Activated T-cell treated with anti-CD3 and anti-CD28 coated beads, Interleukin-2, amount 50 U/mL, for 1 hour (primary cell): Measurements from ENCODE around the gene APC.

Source experiments
- DNase-seq: peaks from one replicate; pipeline ENCODE4 v3.0.0-alpha.2; 2020

The APC gene

DNA sequence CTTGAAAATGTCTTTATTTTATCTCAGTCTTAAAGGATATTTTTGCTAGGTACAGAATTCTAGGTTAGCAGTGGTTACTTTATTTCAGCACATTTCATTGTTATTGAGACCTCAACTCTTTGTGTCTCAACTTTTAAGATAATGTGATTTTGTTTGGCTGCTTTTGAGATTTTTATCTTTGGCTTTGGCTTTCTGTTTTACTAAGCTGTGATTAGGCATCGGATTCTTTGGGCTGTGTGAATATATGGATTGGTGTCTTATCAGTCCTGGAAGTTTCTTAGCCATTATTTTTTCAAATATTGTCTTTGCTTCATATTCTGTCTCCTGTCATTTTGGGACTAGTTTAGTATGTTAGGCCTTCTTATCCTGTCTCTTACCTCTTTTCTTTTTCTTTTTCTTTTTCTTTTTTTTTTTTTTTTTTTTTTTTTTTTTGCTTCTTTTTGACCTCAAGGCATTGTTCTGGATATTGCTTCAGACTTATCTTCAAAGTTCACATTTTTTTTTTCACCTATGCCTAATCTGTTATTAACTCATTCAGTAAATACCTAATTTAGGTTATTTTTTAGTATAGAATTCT is 20.1 kb upstream of the APC start:
- no peak for DNase-seq

DNA sequence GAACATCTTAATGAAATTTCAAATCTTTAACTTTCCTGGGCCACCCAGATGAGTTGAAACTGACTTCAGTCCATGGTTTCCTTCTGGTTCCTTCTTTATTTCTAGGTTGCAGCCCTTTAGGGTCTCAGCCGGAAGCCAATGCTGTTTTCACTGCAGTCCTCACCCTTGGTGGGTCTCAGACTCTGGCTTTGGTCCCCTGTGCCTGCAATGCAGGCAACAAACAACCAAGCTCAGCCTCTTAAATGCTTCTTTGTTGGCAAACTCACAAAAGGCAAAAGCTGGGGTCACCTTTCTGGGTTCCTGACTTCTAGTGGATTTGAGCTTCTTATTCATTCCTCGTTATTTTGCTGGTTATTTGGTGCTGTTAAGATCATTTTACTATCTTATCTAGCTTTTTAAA is 19.3 kb upstream of the APC start:
- DNase-seq, result no peak

DNA sequence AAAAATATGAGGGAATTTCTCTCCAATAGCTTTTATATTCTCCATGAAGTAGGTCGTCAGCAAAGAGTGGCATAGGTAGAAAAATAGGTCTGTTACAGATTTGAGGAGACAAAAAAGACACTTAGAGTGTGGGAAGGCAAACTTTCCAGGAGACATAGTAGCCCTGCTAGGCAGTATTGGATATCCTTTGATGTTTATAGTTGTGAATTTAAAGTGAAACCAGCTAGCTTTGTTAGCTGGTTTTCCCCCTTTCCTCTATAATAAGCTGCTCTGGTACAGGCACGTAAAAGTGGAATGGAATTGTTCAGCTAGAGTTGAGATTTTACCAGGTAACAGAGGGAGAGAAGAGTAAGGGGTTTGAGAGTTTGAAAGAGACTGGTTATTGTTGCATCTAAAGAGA is 17.1 kb upstream of the APC start:
- no peak for DNase-seq

DNA sequence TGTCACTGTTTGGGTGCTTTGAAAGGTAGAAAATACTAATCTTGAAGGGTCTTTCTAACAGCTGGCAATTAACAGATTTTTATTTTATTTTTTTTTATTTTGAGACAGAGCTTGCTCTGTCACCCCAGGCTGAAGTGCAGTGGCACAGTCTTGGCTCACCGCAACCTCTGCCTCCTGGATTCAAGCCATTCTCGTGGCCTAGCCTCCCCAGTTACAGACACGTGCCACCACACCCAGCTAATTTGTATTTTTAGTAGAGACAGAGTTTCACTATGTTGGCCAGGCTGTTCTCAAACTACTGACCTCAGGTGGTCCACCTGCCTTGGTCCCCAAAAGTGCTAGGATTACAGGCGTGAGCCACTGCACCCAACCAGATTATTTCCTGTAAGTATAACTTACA is 12.8 kb upstream of the APC start:
- DNase-seq, result no peak

DNA sequence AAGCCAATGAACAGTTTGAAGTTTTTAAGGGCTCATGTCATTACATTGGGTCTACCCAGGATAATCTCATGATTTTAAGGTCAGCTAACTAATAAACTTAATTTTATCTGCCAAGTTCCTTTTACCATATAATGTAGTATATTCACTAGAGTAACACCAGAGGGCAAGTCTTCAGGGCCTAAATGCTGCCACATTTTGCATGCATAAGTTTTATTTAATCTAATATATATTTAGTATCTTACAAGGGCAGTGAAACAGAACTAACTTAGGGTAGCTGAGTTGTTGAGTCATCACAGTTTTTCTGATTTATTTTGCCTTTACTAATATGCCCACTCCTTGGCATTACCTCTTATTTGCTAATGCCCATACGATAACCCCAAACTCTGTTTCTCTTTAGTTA is 8.1 kb upstream of the APC start:
- no peak for DNase-seq

DNA sequence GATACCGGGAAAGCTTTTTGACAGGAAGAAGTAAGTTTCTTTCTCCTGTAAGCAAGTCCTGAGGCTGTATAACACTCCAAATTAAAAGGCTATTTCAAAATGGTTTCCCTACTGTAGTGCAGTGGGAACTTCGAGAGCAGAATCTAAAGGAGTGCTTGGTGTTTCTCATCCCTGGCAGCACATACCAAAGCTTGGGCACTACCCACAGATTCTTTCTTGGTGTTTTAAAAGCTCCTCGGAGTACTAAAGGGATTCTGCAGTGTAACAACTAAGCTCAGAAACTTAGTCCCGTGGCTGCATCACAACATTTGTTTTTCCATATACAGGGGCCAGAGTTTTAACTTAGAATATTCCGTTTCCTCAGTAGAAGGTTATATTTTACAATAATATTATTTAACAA is 5.6 kb upstream of the APC start:
- no peak for DNase-seq

DNA sequence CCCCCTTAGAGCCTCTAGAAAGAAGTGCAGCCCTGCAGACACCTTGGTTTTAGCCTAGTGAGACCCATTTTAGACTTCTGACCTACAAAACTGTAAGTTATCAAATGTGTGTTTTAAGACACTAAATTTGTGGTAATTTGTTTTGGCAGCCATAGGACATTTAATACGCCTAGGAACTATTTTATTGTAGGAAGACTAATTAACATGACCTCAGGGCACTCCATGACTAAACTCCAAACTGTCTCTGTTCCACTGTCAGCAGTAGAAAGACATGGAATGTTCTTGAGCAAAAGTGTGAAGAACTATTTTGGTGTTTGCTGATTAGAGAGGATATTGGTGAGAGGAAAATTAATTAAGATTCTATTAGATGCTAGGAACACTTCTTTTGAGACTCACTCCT is 4.1 kb upstream of the APC start:
- DNase-seq, result no peak

DNA sequence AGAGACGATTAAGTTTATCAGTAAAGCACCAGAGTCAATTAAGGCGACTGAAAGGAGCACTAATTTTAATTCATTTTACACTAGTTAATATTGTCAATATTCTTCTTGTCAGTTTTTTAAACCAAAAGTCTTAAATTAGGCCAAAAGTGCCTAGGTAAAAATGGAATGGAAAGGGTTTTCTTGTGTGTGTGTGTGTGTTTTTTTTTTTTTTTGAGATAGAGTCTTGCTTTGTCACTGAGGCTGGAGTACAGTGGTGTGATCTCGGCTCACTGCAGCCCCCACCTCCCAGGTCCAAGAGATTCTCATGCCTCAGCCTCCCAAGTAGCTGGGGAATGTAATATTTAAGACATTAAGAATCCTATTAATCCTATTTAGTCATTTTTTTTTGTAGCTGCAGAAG is 3.1 kb upstream of the APC start:
- no peak for DNase-seq

DNA sequence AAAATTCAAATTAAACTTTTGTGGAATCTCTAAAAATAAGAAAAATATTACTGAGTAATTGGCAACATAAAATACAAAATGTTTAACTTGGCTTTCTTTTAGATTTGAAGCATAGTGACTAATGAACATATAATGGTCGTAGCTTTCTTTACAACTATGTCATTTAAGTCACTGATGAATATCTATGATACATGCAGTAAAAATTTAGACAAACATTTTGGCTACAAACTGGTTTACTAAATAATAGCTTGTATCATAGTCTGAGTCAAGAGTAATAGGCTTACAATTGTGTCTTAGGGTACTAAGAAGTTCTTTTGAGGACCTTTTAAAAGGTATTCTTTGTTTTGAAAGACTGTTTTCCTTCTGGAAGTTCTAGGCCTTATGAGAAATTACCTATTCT is 2.0 kb upstream of the APC start:
- no peak for DNase-seq

DNA sequence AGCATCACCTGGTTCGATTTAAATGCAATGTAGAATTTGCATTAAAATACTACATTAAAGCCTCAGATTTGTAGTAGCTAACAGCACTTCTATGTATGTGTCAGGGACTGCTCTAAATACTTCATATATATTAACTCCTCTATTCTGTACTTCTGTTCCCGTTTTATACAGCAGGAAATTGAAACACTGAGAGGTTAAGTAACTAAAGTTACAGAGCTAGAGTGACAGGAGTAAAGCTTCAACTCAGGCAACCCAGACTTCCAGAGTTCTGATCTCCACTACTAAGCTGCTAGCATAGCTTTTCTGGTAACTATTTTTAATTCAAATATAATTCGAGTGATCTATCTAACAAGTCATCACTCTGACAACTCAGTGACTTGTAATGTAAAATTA is 619 bp upstream of the APC start:
- DNase-seq, result no peak

DNA sequence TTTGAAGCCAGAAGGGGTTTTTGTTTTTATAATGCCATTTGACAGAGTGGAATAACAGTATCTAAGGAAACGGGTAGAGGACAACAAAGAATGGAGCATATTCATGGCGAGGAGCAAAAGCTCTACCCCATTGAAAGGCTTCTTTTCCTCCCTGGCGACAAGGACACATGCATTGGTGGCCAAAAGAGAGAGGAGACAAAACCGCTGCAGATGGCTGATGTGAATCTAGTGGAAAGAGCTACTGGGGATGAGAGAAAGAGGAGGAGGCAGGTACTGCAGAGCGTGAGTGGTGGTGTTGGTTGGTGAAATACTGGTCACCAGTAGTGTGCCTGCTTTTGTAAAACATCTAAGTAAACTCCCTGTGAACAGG is 491 bp downstream of the APC start:
- DNase-seq, result no peak

DNA sequence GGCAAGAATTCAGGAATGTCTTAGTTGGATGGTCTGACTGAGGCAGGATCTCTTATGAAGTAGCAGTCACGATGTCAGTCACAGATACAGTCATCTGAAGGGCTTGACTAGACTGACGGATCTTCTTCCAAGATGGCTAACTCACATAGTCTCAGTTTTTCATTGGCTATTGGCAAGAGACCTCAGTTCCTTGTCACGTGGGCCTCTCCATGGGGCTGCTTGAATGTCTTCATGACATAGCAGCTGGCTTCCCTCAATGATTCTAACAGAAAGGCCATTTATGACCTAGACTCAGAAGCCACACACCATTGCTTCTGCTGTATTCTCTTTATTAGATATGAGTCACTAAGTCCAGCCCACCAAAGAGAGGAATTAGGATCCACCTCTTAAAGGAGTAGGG is 4.7 kb downstream of the APC start:
- DNase-seq, result no peak

DNA sequence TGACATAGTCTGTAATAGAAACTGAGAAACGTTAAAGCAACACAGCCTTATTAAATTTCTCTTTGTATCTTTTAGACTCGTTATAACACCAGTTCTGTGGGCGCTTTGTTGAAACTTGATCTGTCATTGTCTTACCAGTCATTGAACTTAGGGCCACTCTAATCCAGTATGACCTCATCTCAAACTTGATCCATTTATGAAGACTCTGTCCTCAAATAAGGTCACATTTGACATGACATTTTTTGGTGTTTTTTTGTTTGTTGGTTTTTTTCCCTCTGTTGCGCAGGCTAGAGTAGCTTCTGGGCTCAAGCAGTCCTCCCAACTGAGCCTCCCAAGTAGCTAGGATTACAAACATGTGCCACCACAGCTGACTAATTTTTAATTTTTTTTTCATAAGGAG is 5.9 kb downstream of the APC start:
- no peak for DNase-seq

DNA sequence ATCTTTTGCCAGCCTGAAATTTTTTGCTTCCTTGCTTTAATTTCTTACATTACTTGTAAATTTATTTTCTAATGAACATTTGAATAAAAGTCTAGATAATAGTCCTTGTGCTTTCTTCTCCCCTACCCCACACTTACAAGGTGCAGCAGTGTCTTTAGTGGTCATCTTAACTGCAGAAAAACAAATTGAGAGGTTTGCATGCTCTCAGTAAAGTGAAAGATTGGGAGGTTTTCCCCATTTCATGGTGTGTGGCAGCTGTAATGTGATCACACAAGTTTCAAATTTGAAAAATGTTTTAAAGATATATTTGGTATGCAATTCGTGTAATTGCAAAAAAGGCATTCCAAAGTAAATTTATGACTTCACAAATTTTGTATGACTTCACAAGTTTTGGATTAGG is 14.7 kb downstream of the APC start:
- no peak for DNase-seq

DNA sequence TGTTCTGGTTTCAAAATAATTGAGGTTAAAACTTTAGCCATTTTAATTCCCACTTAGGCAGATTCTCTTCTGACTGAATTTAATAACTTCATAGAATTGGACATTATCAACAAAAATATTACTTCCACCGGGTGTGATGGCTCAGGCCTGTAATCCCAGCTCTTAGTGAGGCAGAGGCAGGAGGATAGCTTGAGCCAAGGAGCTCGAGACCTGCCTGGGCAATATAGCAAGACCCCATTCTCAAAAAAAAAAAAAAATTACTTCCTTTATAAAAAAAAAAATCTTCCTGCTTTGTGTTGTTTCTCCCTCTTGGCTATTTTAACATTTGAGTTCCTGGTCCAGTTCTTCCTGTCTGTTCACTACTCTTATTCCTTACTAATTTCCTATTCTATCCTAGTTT is 18.0 kb downstream of the APC start:
- no peak for DNase-seq

DNA sequence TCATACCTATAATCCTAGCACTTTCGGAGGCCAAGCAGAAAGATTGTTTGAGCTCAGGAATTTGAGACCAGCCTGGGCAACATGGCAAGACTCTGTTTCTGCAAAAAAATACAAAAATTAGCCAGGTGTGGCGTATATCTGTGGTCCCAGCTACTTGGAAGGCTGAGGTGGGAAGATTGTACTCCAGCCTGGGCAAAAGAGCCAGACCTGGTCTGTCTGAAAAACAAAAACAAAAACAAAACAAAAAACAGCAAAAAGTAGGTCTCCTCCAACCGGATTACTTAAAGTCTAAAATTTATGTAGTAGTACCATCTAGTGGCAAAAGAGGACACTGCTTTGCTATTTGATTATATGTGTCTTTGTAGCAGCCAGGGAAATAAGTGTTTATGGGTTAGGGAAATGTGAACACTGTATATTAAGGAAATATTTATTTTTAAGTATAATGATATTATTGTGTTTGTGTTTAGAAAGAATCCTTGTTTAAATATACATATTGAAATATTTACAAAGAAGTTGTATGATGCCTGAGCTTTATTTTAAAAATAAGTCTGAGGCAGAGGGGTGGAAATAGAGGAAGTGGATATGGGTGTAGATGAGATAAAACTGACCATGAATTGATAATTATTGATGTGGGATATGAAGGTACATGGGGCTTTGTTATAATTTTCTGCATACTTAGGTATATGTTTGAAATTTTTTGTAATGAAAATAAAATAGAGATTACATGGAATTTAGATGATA is 20.0 kb downstream of the APC start:
- DNase-seq, result no peak

DNA sequence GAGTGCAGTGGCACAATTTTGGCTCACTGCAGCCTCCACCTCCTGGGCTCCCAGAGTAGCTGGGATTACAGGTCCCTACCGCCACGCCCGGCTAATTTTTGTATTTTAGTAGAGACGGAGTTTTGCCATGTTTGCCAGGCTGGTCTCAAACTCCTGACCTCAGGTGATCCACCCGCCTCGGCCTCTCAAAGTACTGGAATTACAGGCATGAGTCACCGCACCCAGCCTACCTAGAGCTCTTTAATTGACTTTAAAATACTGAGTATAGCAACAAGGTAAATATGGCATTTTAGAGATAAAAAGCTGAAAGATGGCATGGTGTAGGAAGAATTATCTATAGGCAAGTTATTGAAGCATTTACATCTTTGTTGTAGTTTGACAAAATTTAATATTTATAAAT is 21.0 kb downstream of the APC start:
- no peak for DNase-seq

DNA sequence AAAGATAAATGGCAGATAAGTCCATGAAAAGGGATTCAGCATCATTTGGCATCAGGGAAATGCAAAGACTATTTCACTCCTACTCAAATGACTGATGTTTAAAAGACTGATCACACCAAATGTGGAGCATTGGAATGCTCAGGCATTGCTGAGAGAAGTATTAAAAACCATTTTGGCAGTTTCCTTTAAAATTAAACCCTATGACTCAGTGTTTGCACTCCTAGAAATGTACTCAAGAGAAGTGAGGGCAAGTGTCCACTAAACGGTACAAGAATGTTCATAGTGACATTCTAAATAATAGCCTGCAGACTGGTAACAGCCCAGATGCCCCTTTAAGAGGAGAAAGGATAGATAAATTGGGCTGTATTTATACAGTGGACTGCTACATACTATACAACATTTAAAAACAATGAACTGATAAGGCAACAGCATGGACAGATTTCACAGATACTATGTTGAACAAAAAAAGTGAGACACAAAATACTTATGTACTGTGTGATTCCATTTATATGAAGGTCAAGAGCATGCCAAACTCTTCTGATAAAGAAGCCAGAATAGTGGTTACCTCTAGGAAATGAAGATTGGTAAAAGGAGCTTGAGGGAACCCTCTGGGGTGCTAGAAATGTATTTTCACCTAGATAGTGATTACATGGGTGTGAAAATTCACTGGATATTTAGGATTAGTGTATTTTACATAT is 24.6 kb downstream of the APC start:
- no peak for DNase-seq

DNA sequence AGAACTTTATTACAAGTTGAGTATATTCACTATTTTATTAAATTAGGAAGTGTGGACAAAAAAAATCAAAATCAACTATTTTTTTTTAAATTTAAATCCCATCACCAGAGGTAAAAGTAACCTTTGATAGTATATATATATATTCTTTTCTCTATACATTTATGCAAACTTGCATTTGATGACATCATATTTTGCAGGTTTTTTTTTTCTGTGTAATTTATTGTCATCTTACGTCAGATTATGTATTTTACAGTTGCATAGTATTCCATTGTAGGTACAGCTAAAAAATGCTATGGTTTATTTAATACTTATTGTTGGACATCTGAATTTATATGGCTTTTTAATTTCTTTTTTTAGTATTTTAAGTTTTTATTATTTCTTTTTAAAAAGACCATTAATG is 25.5 kb downstream of the APC start:
- DNase-seq, result no peak

DNA sequence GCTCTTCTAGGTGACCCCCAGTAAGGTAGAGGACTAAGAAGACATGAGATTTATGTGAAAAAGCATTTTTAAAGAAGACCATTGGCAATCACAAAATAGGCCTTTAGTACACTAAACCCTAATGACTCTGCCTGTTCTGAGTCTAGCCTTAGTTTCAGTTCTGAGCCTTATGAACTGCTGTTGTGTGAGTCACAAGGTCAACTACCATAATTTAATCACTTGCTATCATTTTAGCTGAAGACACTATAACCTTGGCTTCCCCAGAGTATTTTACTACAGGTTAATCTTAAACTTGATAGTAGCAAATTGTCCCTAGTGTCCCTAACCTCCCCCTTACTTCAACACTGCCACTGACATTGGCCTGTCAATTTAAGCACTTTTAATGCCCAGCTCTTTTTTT is 34.4 kb downstream of the APC start:
- no peak for DNase-seq

DNA sequence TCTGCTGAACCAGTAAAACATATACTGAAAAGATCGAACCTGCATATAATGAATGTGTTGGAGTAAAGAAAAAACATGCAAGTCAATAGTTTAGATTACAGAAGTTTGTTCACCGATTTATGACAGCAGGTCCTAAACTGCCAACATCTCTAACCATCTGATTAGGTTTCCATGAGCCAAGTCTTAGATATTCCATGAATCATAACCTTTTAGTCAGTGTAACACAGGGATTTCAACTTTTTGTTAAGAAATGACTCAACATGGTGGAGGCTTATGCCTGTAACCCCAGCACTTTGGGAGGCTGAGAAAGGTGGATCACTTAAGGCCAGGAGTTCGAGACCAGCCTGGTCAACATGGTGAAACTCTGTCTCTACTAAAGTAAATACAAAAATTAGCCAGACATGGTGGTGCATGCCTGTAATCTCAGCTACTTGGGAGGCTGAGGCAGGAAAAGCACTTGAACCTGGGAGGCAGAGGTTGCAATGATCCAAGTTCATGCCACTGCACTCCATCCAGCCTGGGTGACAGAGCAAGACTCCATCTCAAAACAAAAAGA is 38.7 kb downstream of the APC start:
- no peak for DNase-seq

DNA sequence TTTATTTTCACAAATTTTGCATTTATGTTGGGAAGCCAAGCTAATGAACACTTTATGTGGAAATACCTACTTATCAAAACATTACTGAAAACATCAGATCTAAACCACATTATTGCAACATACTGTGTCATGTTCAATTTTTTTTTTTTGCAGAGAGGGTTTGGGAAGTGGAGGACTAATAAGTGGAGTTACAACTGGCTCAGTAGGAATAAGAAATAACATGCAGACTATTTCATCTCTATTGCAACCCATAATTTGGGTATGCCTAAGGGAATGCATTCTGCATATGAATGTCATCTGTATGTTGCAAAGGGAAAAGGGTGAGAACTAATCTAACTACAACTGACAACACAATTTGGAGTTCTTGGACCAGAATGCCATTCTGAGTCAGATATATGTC is 41.8 kb downstream of the APC start:
- DNase-seq, result no peak

DNA sequence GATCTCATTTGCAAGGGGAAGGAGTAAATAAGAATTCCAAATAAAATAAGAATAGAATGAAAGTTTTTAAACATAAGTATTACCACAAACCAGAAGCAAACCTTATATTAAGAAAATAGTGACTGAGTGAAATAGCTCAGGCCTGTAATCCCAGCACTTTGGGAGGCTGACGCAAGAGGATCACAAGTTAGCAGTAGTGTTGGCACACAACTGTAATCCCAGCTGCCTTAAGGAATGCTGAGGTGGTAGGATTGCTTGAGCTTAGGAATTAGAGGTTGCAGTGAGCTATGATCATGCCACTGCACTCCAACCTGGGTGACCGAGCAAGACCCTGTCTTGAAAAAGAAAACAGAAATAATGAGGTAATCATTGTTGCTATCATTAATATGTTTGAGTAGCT is 47.0 kb downstream of the APC start:
- no peak for DNase-seq

DNA sequence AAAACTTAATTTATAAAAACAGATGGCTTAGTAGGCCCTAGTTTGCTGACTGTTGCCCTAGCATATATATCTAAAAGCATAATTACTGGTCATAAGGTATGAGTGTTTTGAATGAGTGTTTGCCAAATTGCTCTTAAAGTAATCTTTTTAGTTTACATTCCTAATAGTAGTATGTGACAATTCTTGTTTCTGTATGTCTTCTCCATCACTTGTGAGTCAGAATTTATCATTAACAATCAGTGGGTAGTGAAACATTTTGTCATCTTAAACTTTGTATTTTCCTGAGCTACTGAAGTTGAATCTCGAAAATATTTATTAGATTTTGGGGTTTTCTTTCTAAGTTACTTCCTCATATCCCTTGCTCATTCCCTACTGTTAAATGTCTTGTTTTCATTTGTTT is 49.6 kb downstream of the APC start:
- no peak for DNase-seq

DNA sequence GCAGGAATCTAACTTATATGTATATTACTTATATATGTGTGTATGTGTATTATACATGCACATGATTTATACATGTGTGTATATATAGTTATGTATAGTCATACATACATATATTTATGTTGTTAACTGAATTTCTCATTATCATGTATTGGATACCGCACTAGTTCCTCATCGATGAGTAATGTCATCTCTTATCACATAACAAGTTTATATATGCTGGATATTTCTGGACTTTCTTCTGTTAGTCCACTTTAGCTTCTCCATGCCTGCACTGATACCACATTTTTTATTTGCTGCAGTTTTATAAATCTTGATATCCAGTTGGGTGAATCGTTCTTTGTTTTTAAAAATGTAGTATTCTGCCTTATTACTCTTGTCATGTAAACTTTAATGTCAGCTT is 50.2 kb downstream of the APC start:
- DNase-seq, result no peak
